Activated naive CD8-positive, alpha-beta T cell treated with anti-CD3 and anti-CD28 coated beads for 36 hours (primary cell): ENCODE measurements around the gene EXOC3L4. TPM values are rescaled to one million over a fixed set of nuclear protein-coding genes. Genes with fewer than 3 reads are reported as not detected.

Experiments
- DNase-seq: peaks from one replicate; pipeline ENCODE4 v3.0.0; 2021
- H3K27ac Mint-ChIP-seq: one replicate; pipeline ENCODE4 v1.8.0; 2022; ENCODE audit warnings: mild to moderate bottlenecking, moderate library complexity, mixed read lengths
- H3K27me3 Mint-ChIP-seq: one replicate; pipeline ENCODE4 v1.8.0; 2022; ENCODE audit warnings: mild to moderate bottlenecking, mixed read lengths
- H3K36me3 Mint-ChIP-seq: one replicate; pipeline ENCODE4 v1.8.0; 2021; ENCODE audit warnings: mild to moderate bottlenecking, mixed read lengths
- H3K4me1 Mint-ChIP-seq: one replicate; pipeline ENCODE4 v1.8.0; 2021; ENCODE audit warnings: mixed read lengths
- H3K4me3 Mint-ChIP-seq: one replicate; pipeline ENCODE4 v1.8.0; 2022; ENCODE audit warnings: mild to moderate bottlenecking, moderate library complexity, mixed read lengths
- H3K9me3 Mint-ChIP-seq: one replicate; pipeline ENCODE4 v1.8.0; 2022; ENCODE audit warnings: mixed read lengths
- total RNA-seq, 2 experiments: library from RNA; stranded (reverse); gene quantifications; one replicate each; pipeline ENCODE4 v1.2.3, GENCODE V29; 2021

EXOC3L4 gene
- total RNA-seq, 2 experiments from 2014 or later: not detected

GRCh38 chr14:103081951-103082350 lies 12.6 kb upstream of the EXOC3L4 start:
- Mint-ChIP-seq H3K27me3 (peaks cover 16% of the 10 kb centered on the region), H3K9me3 (no peaks in the 10 kb centered on the region), H3K27ac (no peak overlapping the region), H3K36me3 (no peaks in the 10 kb centered on the region), H3K4me1 (no peaks in the 10 kb centered on the region), H3K4me3 (no peak overlapping the region)
- no peak for DNase-seq

- Mint-ChIP-seq H3K27me3 (peaks cover 16% of the 10 kb centered on the region), H3K36me3 (no peaks in the 10 kb centered on the region), H3K27ac (no peak within 1 kb of the TSS), H3K4me3 (no peak within 1 kb of the TSS), H3K4me1 (no peaks in the 10 kb centered on the region), H3K9me3 (no peaks in the 10 kb centered on the region)
- no peak for DNase-seq
These were observed 10.3 kb upstream of the EXOC3L4 start, which contains the start of gene LBHD2 for GRCh38 chr14:103084021-103084919. TSS of gene LBHD2 (plus strand) at chr14:103084210. CDS start at chr14:103086013, 1,803 bp downstream.

- no peak for DNase-seq
- Mint-ChIP-seq H3K4me3 (no peak overlapping the region), H3K9me3 (no peaks in the 10 kb centered on the region)
These were observed 9.1 kb upstream of the EXOC3L4 start for GRCh38 chr14:103085106-103086091.

GRCh38 chr14:103086771-103087342 lies 7.7 kb upstream of the EXOC3L4 start:
- H3K27ac Mint-ChIP-seq: no peak overlapping the region
- H3K9me3 Mint-ChIP-seq: no peaks in the 10 kb centered on the region
- H3K36me3 Mint-ChIP-seq: no peaks in the 10 kb centered on the region
- no peak for DNase-seq
- no peak overlapping the region for H3K4me3 Mint-ChIP-seq
- peaks cover 16% of the 10 kb centered on the region for H3K27me3 Mint-ChIP-seq
- peaks cover 6% of the 10 kb centered on the region for H3K4me1 Mint-ChIP-seq

More at GRCh38 chr14:103085106-103086091, 9.1 kb upstream of the EXOC3L4 start:
- Mint-ChIP-seq H3K36me3 (no peaks in the 10 kb centered on the region), H3K27me3 (peaks cover 16% of the 10 kb centered on the region), H3K4me1 (no peaks in the 10 kb centered on the region), H3K27ac (no peak overlapping the region)

GRCh38 chr14:103087343-103087835 lies 7.1 kb upstream of the EXOC3L4 start:
- Mint-ChIP-seq H3K9me3 (no peaks in the 10 kb centered on the region), H3K27ac (no peak overlapping the region), H3K36me3 (no peaks in the 10 kb centered on the region), H3K27me3 (peaks cover 16% of the 10 kb centered on the region), H3K4me1 (peaks cover 8% of the 10 kb centered on the region), H3K4me3 (no peak overlapping the region)
- DNase-seq: no peak

GRCh38 chr14:103088921-103089320 lies 5.6 kb upstream of the EXOC3L4 start:
- H3K4me3 Mint-ChIP-seq: no peak overlapping the region
- H3K4me1 Mint-ChIP-seq: peaks cover 8% of the 10 kb centered on the region
- DNase-seq: no peak
- no peak overlapping the region for H3K27ac Mint-ChIP-seq
- H3K9me3 Mint-ChIP-seq: no peaks in the 10 kb centered on the region
- no peaks in the 10 kb centered on the region for H3K36me3 Mint-ChIP-seq
- peaks cover 16% of the 10 kb centered on the region for H3K27me3 Mint-ChIP-seq

GRCh38 chr14:103089386-103090335 lies 4.9 kb upstream of the EXOC3L4 start:
- no peak overlapping the region for H3K27ac Mint-ChIP-seq
- H3K27me3 Mint-ChIP-seq: peaks cover 12% of the 10 kb centered on the region
- no peak for DNase-seq
- no peak overlapping the region for H3K4me3 Mint-ChIP-seq
- H3K36me3 Mint-ChIP-seq: no peaks in the 10 kb centered on the region
- no peaks in the 10 kb centered on the region for H3K9me3 Mint-ChIP-seq
- peaks cover 8% of the 10 kb centered on the region for H3K4me1 Mint-ChIP-seq

GRCh38 chr14:103090481-103091020 lies 4.0 kb upstream of the EXOC3L4 start:
- H3K4me3 Mint-ChIP-seq: peak overlapping the region; percentile 55
- no peak overlapping the region for H3K27ac Mint-ChIP-seq
- DNase-seq: no peak
- H3K4me1 Mint-ChIP-seq: peaks cover 8% of the 10 kb centered on the region
- H3K9me3 Mint-ChIP-seq: no peaks in the 10 kb centered on the region
- H3K36me3 Mint-ChIP-seq: no peaks in the 10 kb centered on the region
- peaks cover 9% of the 10 kb centered on the region for H3K27me3 Mint-ChIP-seq

GRCh38 chr14:103091041-103091882 lies 3.3 kb upstream of the EXOC3L4 start:
- H3K4me1 Mint-ChIP-seq: peaks cover 8% of the 10 kb centered on the region
- DNase-seq: peak; percentile 78
- no peak overlapping the region for H3K27ac Mint-ChIP-seq
- H3K36me3 Mint-ChIP-seq: no peaks in the 10 kb centered on the region
- H3K27me3 Mint-ChIP-seq: peaks cover 6% of the 10 kb centered on the region
- no peaks in the 10 kb centered on the region for H3K9me3 Mint-ChIP-seq
- H3K4me3 Mint-ChIP-seq: peak overlapping the region; percentile 55

- peaks cover under 1% of the 10 kb centered on the region for H3K27me3 Mint-ChIP-seq
- no peaks in the 10 kb centered on the region for H3K9me3 Mint-ChIP-seq
- H3K36me3 Mint-ChIP-seq: no peaks in the 10 kb centered on the region
- no peak overlapping the region for H3K27ac Mint-ChIP-seq
- DNase-seq: no peak
- H3K4me1 Mint-ChIP-seq: peaks cover 8% of the 10 kb centered on the region
- H3K4me3 Mint-ChIP-seq: peak overlapping the region; percentile 22
These were observed 2.7 kb upstream of the EXOC3L4 start for GRCh38 chr14:103091883-103092222.

GRCh38 chr14:103093856-103094405 lies 594 bp upstream of the EXOC3L4 start:
- no peak overlapping the region for H3K4me3 Mint-ChIP-seq
- no peaks in the 10 kb centered on the region for H3K36me3 Mint-ChIP-seq
- H3K4me1 Mint-ChIP-seq: peaks cover 8% of the 10 kb centered on the region
- H3K27me3 Mint-ChIP-seq: no peaks in the 10 kb centered on the region
- no peaks in the 10 kb centered on the region for H3K9me3 Mint-ChIP-seq
- no peak for DNase-seq
- no peak overlapping the region for H3K27ac Mint-ChIP-seq

GRCh38 chr14:103095210-103095778 lies 769 bp downstream of the EXOC3L4 start:
- H3K9me3 Mint-ChIP-seq: no peaks in the 10 kb centered on the region
- H3K4me3 Mint-ChIP-seq: no peak overlapping the region
- peaks cover 3% of the 10 kb centered on the region for H3K27me3 Mint-ChIP-seq
- no peak overlapping the region for H3K27ac Mint-ChIP-seq
- no peak for DNase-seq
- peaks cover 8% of the 10 kb centered on the region for H3K4me1 Mint-ChIP-seq
- H3K36me3 Mint-ChIP-seq: no peaks in the 10 kb centered on the region
